ENCODE data around the gene RHOBTB3. TPM values are rescaled to one million over a fixed set of nuclear protein-coding genes. Genes with fewer than 3 reads are reported as not detected.

RHOBTB3 gene
- total and polyA plus RNA-seq, 2 donors from 2014 or later = 22.5 to 54.5 TPM

- no peak for DNase-seq
- H3K9me3 ChIP-seq (ENCODE audit: control insufficient read depth in 2 of 3, insufficient read depth in 1 of 3, low read length in 3 of 3) = no peaks in the 10 kb centered on the region
- H3K27ac ChIP-seq (ENCODE audit: low read depth in 2 of 2, low read length in 2 of 2) = no peak overlapping the region
- intact Hi-C loops (cut with DNase I) = no loop called here
- no peak for FAIRE-seq
- H3K36me3 ChIP-seq (ENCODE audit: control insufficient read depth in 2 of 3, insufficient read depth in 3 of 3, low read length in 3 of 3) = no peaks in the 10 kb centered on the region
- H3K27me3 ChIP-seq (ENCODE audit: control insufficient read depth, insufficient read depth, low read length) = no peaks in the 10 kb centered on the region
- H3K4me3 ChIP-seq (ENCODE audit: low read length in 3 of 3) = no peak overlapping the region
- H3K4me1 ChIP-seq (ENCODE audit: control insufficient read depth in 2 of 3, insufficient read depth in 2 of 3, low read depth in 1 of 3, low read length in 3 of 3) = no peaks in the 10 kb centered on the region
- TF ChIP-seq CTCF (IDR thresholded peaks at IDR 0.05; ENCODE audit: borderline replicate concordance, extremely low read depth, insufficient read depth) = no peak
- H3K9ac ChIP-seq (ENCODE audit: low read length in 3 of 3) = no peak overlapping the region
These were observed 15.2 kb upstream of the RHOBTB3 start for GRCh38 chr5:95715799-95716461.

DNA sequence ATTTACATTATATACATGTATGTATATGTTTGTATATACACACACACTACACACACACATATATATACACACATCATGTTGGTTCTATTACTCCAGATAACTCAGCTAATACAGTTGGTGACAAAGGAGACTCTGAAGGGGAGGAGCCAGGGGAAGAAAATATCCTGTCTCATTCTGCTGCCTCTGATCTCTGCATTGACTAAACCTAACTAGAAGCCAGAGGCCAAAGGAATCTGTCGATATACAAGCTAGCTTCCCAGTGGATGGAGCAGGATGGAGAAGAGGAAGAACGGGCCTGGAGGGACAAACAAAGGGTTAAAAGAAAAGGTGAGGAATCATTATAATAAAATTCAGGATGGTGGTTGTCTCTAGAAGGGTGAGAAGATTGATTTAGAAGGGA is 13.7 kb upstream of the RHOBTB3 start:
- no peaks in the 10 kb centered on the region for H3K36me3 ChIP-seq (ENCODE audit: control insufficient read depth in 2 of 3, insufficient read depth in 3 of 3, low read length in 3 of 3)
- no peak overlapping the region for H3K9ac ChIP-seq (ENCODE audit: low read length in 3 of 3)
- no peak for FAIRE-seq
- H3K27me3 ChIP-seq (ENCODE audit: control insufficient read depth, insufficient read depth, low read length) = no peaks in the 10 kb centered on the region
- H3K9me3 ChIP-seq (ENCODE audit: control insufficient read depth in 2 of 3, insufficient read depth in 1 of 3, low read length in 3 of 3) = no peaks in the 10 kb centered on the region
- TF ChIP-seq CTCF (IDR thresholded peaks at IDR 0.05; ENCODE audit: borderline replicate concordance, extremely low read depth, insufficient read depth) = no peak
- no peak overlapping the region for H3K27ac ChIP-seq (ENCODE audit: low read depth in 2 of 2, low read length in 2 of 2)
- no peaks in the 10 kb centered on the region for H3K4me1 ChIP-seq (ENCODE audit: control insufficient read depth in 2 of 3, insufficient read depth in 2 of 3, low read depth in 1 of 3, low read length in 3 of 3)
- no peak for DNase-seq
- H3K4me3 ChIP-seq (ENCODE audit: low read length in 3 of 3) = no peak overlapping the region
- intact Hi-C loops (cut with DNase I) = no loop called here

DNA sequence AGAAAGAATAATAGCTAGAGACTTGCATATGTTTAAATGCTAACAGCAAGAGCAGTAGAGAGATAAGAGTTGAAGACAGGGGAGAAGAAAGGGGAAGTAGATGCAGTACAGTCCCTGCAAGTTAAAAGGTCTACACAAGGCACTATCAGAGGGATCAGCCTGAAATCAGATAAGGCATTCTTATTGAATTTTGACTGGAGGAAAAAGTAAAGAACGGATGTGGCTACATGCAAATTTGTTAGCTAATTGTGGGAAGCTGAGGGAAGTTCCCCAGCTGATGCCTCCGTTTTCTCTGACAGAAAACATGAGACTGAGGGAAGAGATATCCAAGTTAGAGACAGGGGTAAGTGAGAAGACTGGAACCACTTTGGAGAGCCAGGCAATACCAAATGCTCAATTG is 12.9 kb upstream of the RHOBTB3 start:
- H3K27me3 ChIP-seq (ENCODE audit: control insufficient read depth, insufficient read depth, low read length) = no peaks in the 10 kb centered on the region
- no peak for TF ChIP-seq CTCF (IDR thresholded peaks at IDR 0.05; ENCODE audit: borderline replicate concordance, extremely low read depth, insufficient read depth)
- intact Hi-C loops (cut with DNase I) = no loop called here
- H3K4me1 ChIP-seq (ENCODE audit: control insufficient read depth in 2 of 3, insufficient read depth in 2 of 3, low read depth in 1 of 3, low read length in 3 of 3) = no peaks in the 10 kb centered on the region
- H3K36me3 ChIP-seq (ENCODE audit: control insufficient read depth in 2 of 3, insufficient read depth in 3 of 3, low read length in 3 of 3) = no peaks in the 10 kb centered on the region
- H3K27ac ChIP-seq (ENCODE audit: low read depth in 2 of 2, low read length in 2 of 2) = no peak overlapping the region
- DNase-seq (no peak), FAIRE-seq (no peak)
- H3K9me3 ChIP-seq (ENCODE audit: control insufficient read depth in 2 of 3, insufficient read depth in 1 of 3, low read length in 3 of 3) = no peaks in the 10 kb centered on the region
- H3K9ac ChIP-seq (ENCODE audit: low read length in 3 of 3) = no peak overlapping the region
- no peak overlapping the region for H3K4me3 ChIP-seq (ENCODE audit: low read length in 3 of 3)

DNA sequence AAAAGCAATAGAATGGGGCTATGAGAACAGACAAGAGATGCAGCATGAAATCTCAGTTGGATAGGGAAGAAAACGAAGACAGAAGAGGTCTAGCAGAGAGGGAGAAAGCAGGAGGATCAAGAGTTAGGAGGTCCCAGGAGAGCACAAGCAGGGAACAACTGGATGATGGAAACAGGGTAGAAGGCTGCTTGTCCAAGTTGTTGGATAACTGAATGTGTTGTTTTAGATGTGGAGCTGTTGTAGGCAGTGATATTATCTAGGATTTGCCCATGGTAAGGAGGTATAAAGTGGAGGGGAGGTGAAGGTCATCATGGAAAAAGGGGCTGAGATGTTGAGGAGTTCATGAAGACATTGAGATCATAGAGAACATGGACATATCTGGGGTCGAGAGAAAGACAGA is 12.4 kb upstream of the RHOBTB3 start:
- intact Hi-C loops (cut with DNase I) = no loop called here
- H3K27me3 ChIP-seq (ENCODE audit: control insufficient read depth, insufficient read depth, low read length) = no peaks in the 10 kb centered on the region
- H3K4me3 ChIP-seq (ENCODE audit: low read length in 3 of 3) = no peak overlapping the region
- H3K9ac ChIP-seq (ENCODE audit: low read length in 3 of 3) = no peak overlapping the region
- no peak for FAIRE-seq
- H3K36me3 ChIP-seq (ENCODE audit: control insufficient read depth in 2 of 3, insufficient read depth in 3 of 3, low read length in 3 of 3) = no peaks in the 10 kb centered on the region
- H3K9me3 ChIP-seq (ENCODE audit: control insufficient read depth in 2 of 3, insufficient read depth in 1 of 3, low read length in 3 of 3) = no peaks in the 10 kb centered on the region
- TF ChIP-seq CTCF (IDR thresholded peaks at IDR 0.05; ENCODE audit: borderline replicate concordance, extremely low read depth, insufficient read depth) = no peak
- no peaks in the 10 kb centered on the region for H3K4me1 ChIP-seq (ENCODE audit: control insufficient read depth in 2 of 3, insufficient read depth in 2 of 3, low read depth in 1 of 3, low read length in 3 of 3)
- no peak overlapping the region for H3K27ac ChIP-seq (ENCODE audit: low read depth in 2 of 2, low read length in 2 of 2)
- no peak for DNase-seq
